Liver (tissue), 9 donors: Measurements from ENCODE around the gene RERE. TPM values are rescaled to one million over a fixed set of nuclear protein-coding genes. Genes with fewer than 3 reads are reported as not detected.

Experiments
- DNase-seq: peaks from one replicate; pipeline ENCODE4 v3.0.0-alpha.2; 2017; ENCODE audit warnings: low spot score
- H3K27ac ChIP-seq, 2 donors: one replicate each; pipeline ENCODE4 v1.7.0; 2013; ENCODE audit warnings: inconsistent platforms in 2 of 2, low read length in 2 of 2, control low read depth in 1 of 2, low read depth in 1 of 2, mild to moderate bottlenecking in 1 of 2
- H3K27me3 ChIP-seq, 4 donors: one replicate each; pipeline versions ENCODE4 v1.6.1 to v1.7.0; 2013; ENCODE audit warnings: low read length in 3 of 4, inconsistent platforms in 1 of 4, mild to moderate bottlenecking in 1 of 4, moderate library complexity in 1 of 4; ENCODE audit not compliant: control insufficient read depth in 4 of 4, insufficient read depth in 4 of 4
- H3K36me3 ChIP-seq, 4 donors: one replicate each; pipeline versions ENCODE4 v1.6.1 to v1.7.0; 2013; ENCODE audit warnings: low read length in 3 of 4, mild to moderate bottlenecking in 3 of 4, low read depth in 1 of 4, moderate library complexity in 1 of 4; ENCODE audit not compliant: control insufficient read depth in 4 of 4, insufficient read depth in 3 of 4
- H3K4me1 ChIP-seq, 4 donors: one replicate each; pipeline versions ENCODE4 v1.6.1 to v1.7.0; 2013; ENCODE audit warnings: low read length in 3 of 4, mild to moderate bottlenecking in 3 of 4, moderate library complexity in 1 of 4; ENCODE audit not compliant: control insufficient read depth in 4 of 4, insufficient read depth in 4 of 4
- H3K4me3 ChIP-seq, 3 donors: one replicate each; pipeline versions ENCODE4 v1.6.1 to v1.7.0; 2013; ENCODE audit warnings: low read length in 3 of 3, control low read depth in 1 of 3, low read depth in 1 of 3, mild to moderate bottlenecking in 1 of 3
- H3K9ac ChIP-seq, 2 donors: one replicate each; pipeline ENCODE4 v1.7.0; 2013; ENCODE audit warnings: low read length in 2 of 2, mild to moderate bottlenecking in 2 of 2, moderate library complexity in 2 of 2, control low read depth in 1 of 2, low read depth in 1 of 2
- H3K9me3 ChIP-seq, 4 donors: one replicate each; pipeline versions ENCODE4 v1.6.1 to v1.7.0; 2013; ENCODE audit warnings: low read length in 3 of 4; ENCODE audit not compliant: control insufficient read depth in 4 of 4
- ATF3 ChIP-seq: IDR thresholded peaks from 2 replicates; pipeline ENCODE4 v1.6.1; 2016; ENCODE audit warnings: antibody characterized with exemption
- EGR1 ChIP-seq, 2 donors: IDR thresholded peaks; 2 replicates each; pipeline ENCODE4 v1.6.1; 2016 to 2018; ENCODE audit warnings: antibody characterized with exemption in 2 of 2, low read depth in 2 of 2
- FOXA1 ChIP-seq: IDR thresholded peaks from 2 replicates; pipeline ENCODE4 v1.6.1; 2016; ENCODE audit warnings: antibody characterized with exemption
- FOXA2 ChIP-seq: IDR thresholded peaks from 2 replicates; pipeline ENCODE4 v1.6.1; 2016; ENCODE audit warnings: antibody characterized with exemption
- GABPA ChIP-seq, 2 donors: IDR thresholded peaks in 1 of 2; conservative IDR thresholded peaks in 1 of 2; 2 replicates each; pipeline ENCODE4 v1.6.1; 2016; ENCODE audit warnings: antibody characterized with exemption in 2 of 2, mild to moderate bottlenecking in 1 of 2, moderate library complexity in 1 of 2
- HNF4A ChIP-seq, 2 donors: conservative IDR thresholded peaks; 2 replicates each; pipeline ENCODE4 v1.6.1; 2016; ENCODE audit warnings: antibody characterized with exemption in 2 of 2, mild to moderate bottlenecking in 2 of 2
- HNF4G ChIP-seq: IDR thresholded peaks from 2 replicates; pipeline ENCODE4 v1.6.1; 2016; ENCODE audit warnings: antibody characterized with exemption
- JUND ChIP-seq, 2 donors: IDR thresholded peaks; 2 replicates each; pipeline ENCODE4 v1.6.1; 2016; ENCODE audit warnings: antibody characterized with exemption in 2 of 2
- NR2F2 ChIP-seq: IDR thresholded peaks from 2 replicates; pipeline ENCODE4 v1.6.1; 2016; ENCODE audit warnings: antibody characterized with exemption
- RAD21 ChIP-seq, 2 donors: IDR thresholded peaks; 2 replicates each; pipeline ENCODE4 v1.6.1; 2016; ENCODE audit warnings: antibody characterized with exemption in 2 of 2, mild to moderate bottlenecking in 2 of 2
- RXRA ChIP-seq, 2 donors: IDR thresholded peaks; 2 replicates each; pipeline ENCODE4 v1.6.1; 2017 to 2018; ENCODE audit warnings: antibody characterized with exemption in 2 of 2, mild to moderate bottlenecking in 1 of 2
- SP1 ChIP-seq: IDR thresholded peaks from 2 replicates; pipeline ENCODE4 v1.6.1; 2018; ENCODE audit warnings: antibody characterized with exemption, mild to moderate bottlenecking
- TAF1 ChIP-seq: conservative IDR thresholded peaks from 2 replicates; pipeline ENCODE4 v1.6.1; 2016; ENCODE audit warnings: antibody characterized with exemption, mild to moderate bottlenecking
- YY1 ChIP-seq: IDR thresholded peaks from 2 replicates; pipeline ENCODE4 v1.6.1; 2016; ENCODE audit warnings: antibody characterized with exemption, mild to moderate bottlenecking
- ZBTB33 ChIP-seq: IDR thresholded peaks from 2 replicates; pipeline ENCODE4 v1.6.1; 2016; ENCODE audit warnings: antibody characterized with exemption
- WGBS: extraction: QIAGEN DNeasy Blood & Tissue Kit; methylation state at CpG from one replicate; pipeline ENCODE4 v1.1.7; 2013; 5-methylcytosine and 5-hydroxymethylcytosine counted together
- polyA plus RNA-seq, 2 donors: library from polyadenylated mRNA; stranded (reverse) in 1 of 2; unstranded in 1 of 2; fragments of 200-250 nt in 1 of 2; fragments of >200 nt in 1 of 2; fragmentation: Nextera tagmentation in 1 of 2; extraction: Ambion mirVana in 1 of 2; gene quantifications; one replicate each; pipeline versions ENCODE4 v1.2.1 to v1.2.3, GENCODE V29; 2013 to 2015
- total RNA-seq, 2 donors: library from RNA; depleted of rRNA; stranded (reverse); fragments of >200 nt; gene quantifications; one replicate each; pipeline ENCODE4 v1.2.3, GENCODE V29; 2014
- TF ChIP-seq, protein P1 (sequence below): IDR thresholded peaks from 2 replicates; pipeline ENCODE4 v1.6.1; 2016; ENCODE audit warnings: antibody characterized with exemption
- TF ChIP-seq, protein P2 (sequence below): fragments of 150-350 bp; IDR thresholded peaks from 2 replicates; pipeline ENCODE4 v1.5.1; 2017; ENCODE audit warnings: improper control_type of control experiment, low read depth, low read length; ENCODE audit not compliant: missing input control
- donor health status: healthy.
- donor health status: healthy.
- donor health status: healthy.
- donor health status: healthy.
- donor health status: healthy.

The RERE gene
- total and polyA plus RNA-seq, 4 donors, result 9.8 to 49.1 (median 24.8) TPM

DNA sequence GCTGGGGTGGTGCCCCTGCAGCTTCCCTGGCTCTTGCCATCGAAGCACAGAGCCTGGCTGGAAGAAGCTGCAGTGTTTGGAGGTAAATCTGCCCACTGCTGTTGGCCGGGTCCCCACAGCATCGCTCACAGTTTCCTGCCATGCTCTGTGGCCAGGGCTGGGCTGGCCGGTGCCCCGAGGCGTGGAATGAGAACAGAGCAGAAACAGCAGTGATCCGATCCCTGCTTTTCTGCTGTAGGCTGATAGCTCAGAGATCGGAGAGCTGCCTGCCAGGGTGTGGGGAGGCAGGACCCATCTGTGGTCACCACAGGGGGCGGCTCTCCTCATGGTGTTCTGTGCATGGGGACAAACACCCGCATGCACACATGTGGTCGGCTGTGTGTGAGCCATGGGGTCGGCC is 488.0 kb downstream of the RERE start:
- DNase-seq, result no peak
- no peak for TF ChIP-seq RAD21 (IDR thresholded peaks at IDR 0.05)
- no peak for TF ChIP-seq GABPA (IDR thresholded peaks at IDR 0.05 in 1 of 2, conservative IDR thresholded peaks at IDR 0.05 in 1 of 2)
- TF ChIP-seq JUND (IDR thresholded peaks at IDR 0.05), result no peak
- no peak for TF ChIP-seq RXRA (IDR thresholded peaks at IDR 0.05)
- TF ChIP-seq TAF1, result no peak
- no peak for TF ChIP-seq HNF4G
- no peak for TF ChIP-seq FOXA1
- no peak for TF ChIP-seq EGR1 (IDR thresholded peaks at IDR 0.05; ENCODE audit: low read depth in 2 of 2)
- TF ChIP-seq ATF3, result no peak
- TF ChIP-seq FOXA2, result no peak
- TF ChIP-seq, protein P1, sequence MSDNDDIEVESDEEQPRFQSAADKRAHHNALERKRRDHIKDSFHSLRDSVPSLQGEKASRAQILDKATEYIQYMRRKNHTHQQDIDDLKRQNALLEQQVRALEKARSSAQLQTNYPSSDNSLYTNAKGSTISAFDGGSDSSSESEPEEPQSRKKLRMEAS, result no peak
- TF ChIP-seq, protein P2, sequence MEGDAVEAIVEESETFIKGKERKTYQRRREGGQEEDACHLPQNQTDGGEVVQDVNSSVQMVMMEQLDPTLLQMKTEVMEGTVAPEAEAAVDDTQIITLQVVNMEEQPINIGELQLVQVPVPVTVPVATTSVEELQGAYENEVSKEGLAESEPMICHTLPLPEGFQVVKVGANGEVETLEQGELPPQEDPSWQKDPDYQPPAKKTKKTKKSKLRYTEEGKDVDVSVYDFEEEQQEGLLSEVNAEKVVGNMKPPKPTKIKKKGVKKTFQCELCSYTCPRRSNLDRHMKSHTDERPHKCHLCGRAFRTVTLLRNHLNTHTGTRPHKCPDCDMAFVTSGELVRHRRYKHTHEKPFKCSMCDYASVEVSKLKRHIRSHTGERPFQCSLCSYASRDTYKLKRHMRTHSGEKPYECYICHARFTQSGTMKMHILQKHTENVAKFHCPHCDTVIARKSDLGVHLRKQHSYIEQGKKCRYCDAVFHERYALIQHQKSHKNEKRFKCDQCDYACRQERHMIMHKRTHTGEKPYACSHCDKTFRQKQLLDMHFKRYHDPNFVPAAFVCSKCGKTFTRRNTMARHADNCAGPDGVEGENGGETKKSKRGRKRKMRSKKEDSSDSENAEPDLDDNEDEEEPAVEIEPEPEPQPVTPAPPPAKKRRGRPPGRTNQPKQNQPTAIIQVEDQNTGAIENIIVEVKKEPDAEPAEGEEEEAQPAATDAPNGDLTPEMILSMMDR, result no peak
- no peak overlapping the region for H3K9ac ChIP-seq
- H3K36me3 ChIP-seq, result no peaks in the 10 kb centered on the region
- H3K4me1 ChIP-seq, result no peaks in the 10 kb centered on the region
- no peak overlapping the region for H3K27ac ChIP-seq
- no peaks in the 10 kb centered on the region for H3K27me3 ChIP-seq
- no peaks in the 10 kb centered on the region for H3K9me3 ChIP-seq
- 85% methylated on average over 12 of the region's 12 CpGs for WGBS
- no peak overlapping the region for H3K4me3 ChIP-seq

DNA sequence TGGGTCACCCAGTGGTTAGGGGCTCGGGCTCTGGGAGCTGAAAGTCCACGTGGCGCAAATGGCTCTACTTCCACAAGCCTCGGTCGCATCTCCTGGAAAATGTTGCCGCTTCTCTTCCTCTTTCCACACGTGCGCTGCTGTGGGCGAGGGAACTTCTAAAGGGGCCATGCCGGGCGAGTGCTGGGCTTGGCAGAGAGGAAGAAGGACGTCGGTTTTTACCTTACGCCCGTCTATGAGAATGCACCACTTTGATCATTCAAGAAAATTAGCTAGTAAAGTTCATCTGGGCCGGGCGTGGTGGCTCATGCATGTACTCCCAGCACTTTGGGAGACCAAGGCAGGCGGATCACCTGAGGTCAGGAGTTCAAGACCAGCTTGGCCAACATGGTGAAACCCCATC is 489.2 kb downstream of the RERE start:
- no peaks in the 10 kb centered on the region for H3K4me1 ChIP-seq

DNA sequence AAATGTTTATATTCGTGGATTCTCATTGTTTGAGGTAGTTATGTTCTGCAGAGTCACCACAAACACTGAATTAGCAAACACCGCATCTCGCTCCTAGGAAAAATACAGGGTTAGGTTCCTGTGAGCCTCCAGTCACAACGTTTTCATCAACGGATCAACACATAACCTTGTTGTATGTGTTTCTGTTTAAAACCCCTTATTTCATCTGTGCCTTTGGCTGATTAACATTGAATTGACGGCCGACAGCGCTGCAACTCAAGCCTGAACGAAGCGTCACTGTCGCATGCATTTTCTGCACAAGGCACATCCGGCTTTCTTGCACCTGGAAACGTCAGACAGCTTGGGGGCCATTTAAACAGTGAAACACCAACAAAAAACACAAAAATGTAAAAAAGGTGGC is 491.2 kb downstream of the RERE start:
- Histone ChIP-seq H3K4me1 (no peaks in the 10 kb centered on the region), H3K9me3 (no peaks in the 10 kb centered on the region), H3K4me3 (no peak overlapping the region), H3K27me3 (no peaks in the 10 kb centered on the region), H3K9ac (no peak overlapping the region), H3K36me3 (no peaks in the 10 kb centered on the region), H3K27ac (no peak overlapping the region)
- DNase-seq, result no peak
- 94% methylated on average over 13 of the region's 13 CpGs for WGBS
- TF ChIP-seq HNF4A (conservative IDR thresholded peaks at IDR 0.05) (no peak), TAF1 (no peak), FOXA1 (no peak), RXRA (IDR thresholded peaks at IDR 0.05) (no peak), JUND (IDR thresholded peaks at IDR 0.05) (no peak), HNF4G (no peak), NR2F2 (no peak), ATF3 (no peak), SP1 (no peak), GABPA (IDR thresholded peaks at IDR 0.05 in 1 of 2, conservative IDR thresholded peaks at IDR 0.05 in 1 of 2) (no peak), YY1 (no peak), ZBTB33 (no peak)
- TF ChIP-seq, protein P2, result no peak
- TF ChIP-seq, protein P1, result no peak

More for the DNA sequence above, 489.2 kb downstream of the RERE start:
- Histone ChIP-seq H3K9ac (no peak overlapping the region), H3K9me3 (no peaks in the 10 kb centered on the region), H3K4me3 (no peak overlapping the region), H3K27ac (no peak overlapping the region), H3K36me3 (no peaks in the 10 kb centered on the region), H3K27me3 (no peaks in the 10 kb centered on the region)
- DNase-seq, result no peak
- WGBS, result 94% methylated on average over 18 of the region's 18 CpGs
- no peak for TF ChIP-seq RAD21 (IDR thresholded peaks at IDR 0.05)
